ENCODE results near the gene AVEN.

GRCh38 chr15:34001536-34001935 lies 37.5 kb downstream of the AVEN start:
- TF ChIP-seq, protein P1, sequence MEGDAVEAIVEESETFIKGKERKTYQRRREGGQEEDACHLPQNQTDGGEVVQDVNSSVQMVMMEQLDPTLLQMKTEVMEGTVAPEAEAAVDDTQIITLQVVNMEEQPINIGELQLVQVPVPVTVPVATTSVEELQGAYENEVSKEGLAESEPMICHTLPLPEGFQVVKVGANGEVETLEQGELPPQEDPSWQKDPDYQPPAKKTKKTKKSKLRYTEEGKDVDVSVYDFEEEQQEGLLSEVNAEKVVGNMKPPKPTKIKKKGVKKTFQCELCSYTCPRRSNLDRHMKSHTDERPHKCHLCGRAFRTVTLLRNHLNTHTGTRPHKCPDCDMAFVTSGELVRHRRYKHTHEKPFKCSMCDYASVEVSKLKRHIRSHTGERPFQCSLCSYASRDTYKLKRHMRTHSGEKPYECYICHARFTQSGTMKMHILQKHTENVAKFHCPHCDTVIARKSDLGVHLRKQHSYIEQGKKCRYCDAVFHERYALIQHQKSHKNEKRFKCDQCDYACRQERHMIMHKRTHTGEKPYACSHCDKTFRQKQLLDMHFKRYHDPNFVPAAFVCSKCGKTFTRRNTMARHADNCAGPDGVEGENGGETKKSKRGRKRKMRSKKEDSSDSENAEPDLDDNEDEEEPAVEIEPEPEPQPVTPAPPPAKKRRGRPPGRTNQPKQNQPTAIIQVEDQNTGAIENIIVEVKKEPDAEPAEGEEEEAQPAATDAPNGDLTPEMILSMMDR (conservative IDR thresholded peaks at IDR 0.05), result no peak
- TF ChIP-seq ZFX (IDR thresholded peaks at IDR 0.05), result no peak
